HEK293 (cell line): Measurements from ENCODE around the gene MLLT11.

Experiments
- CTCF ChIP-seq: fragments of 450-650 bp; formaldehyde crosslinking; IDR thresholded peaks from 2 replicates; pipeline ENCODE4 v1.5.1; 2016; ENCODE audit warnings: missing biosample characterization, missing genetic modification characterization
- HIC1 ChIP-seq: fragments of 450-650 bp; formaldehyde crosslinking; IDR thresholded peaks from 2 replicates; pipeline ENCODE4 v1.5.1; 2016; ENCODE audit warnings: missing biosample characterization, missing genetic modification characterization
- PRDM2 ChIP-seq: fragments of 450-650 bp; formaldehyde crosslinking; IDR thresholded peaks from 2 replicates; pipeline ENCODE4 v1.5.1; 2016; ENCODE audit warnings: missing biosample characterization, missing genetic modification characterization, borderline replicate concordance
- YY1 ChIP-seq: fragments of 450-650 bp; formaldehyde crosslinking; IDR thresholded peaks from 2 replicates; pipeline ENCODE4 v1.5.1; 2018; ENCODE audit warnings: missing biosample characterization, missing genetic modification characterization
- ZBTB1 ChIP-seq: fragments of 450-650 bp; formaldehyde crosslinking; IDR thresholded peaks from 2 replicates; pipeline ENCODE4 v1.5.1; 2016; ENCODE audit warnings: missing biosample characterization, missing genetic modification characterization
- ZBTB20 ChIP-seq: fragments of 450-650 bp; formaldehyde crosslinking; IDR thresholded peaks from 2 replicates; pipeline ENCODE4 v1.5.1; 2016; ENCODE audit warnings: missing biosample characterization, missing genetic modification characterization
- ZNF169 ChIP-seq: fragments of 450-650 bp; formaldehyde crosslinking; IDR thresholded peaks from 2 replicates; pipeline ENCODE4 v1.5.1; 2016; ENCODE audit warnings: missing biosample characterization, missing genetic modification characterization
- ZNF274 ChIP-seq, 2 experiments: fragments of 200-500 bp in 1 of 2; fragments of 450-650 bp in 1 of 2; sonication (Bioruptor generic) in 1 of 2; formaldehyde crosslinking in 1 of 2; IDR thresholded peaks; 2 replicates each; pipeline versions ENCODE4 v1.5.1 to v1.6.1; 2014 to 2016; ENCODE audit warnings: borderline replicate concordance in 1 of 2, inconsistent platforms in 1 of 2, low read length in 1 of 2, missing biosample characterization in 1 of 2, missing genetic modification characterization in 1 of 2
- ZNF555 ChIP-seq: fragments of 450-650 bp; formaldehyde crosslinking; conservative IDR thresholded peaks from 2 replicates; pipeline ENCODE4 v1.5.1; 2017; ENCODE audit warnings: missing biosample characterization, mild to moderate bottlenecking, missing genetic modification characterization, inconsistent platforms

- no peak for TF ChIP-seq ZBTB20
- no peak for TF ChIP-seq CTCF (tag by site-specific recombination)
- no peak for TF ChIP-seq ZNF169 (tag by site-specific recombination)
- no peak for TF ChIP-seq YY1 (tag by site-specific recombination)
- no peak for TF ChIP-seq ZBTB1 (tag by site-specific recombination)
- no peak for TF ChIP-seq PRDM2 (tag by site-specific recombination)
- no peak for TF ChIP-seq ZNF274 (IDR thresholded peaks at IDR 0.05; ENCODE audit: low read length)
- TF ChIP-seq ZNF274 (tag by site-specific recombination; IDR thresholded peaks at IDR 0.05; ENCODE audit: borderline replicate concordance): no peak
- TF ChIP-seq HIC1: no peak
- no peak for TF ChIP-seq ZNF555 (tag by site-specific recombination)
Measured at GRCh38 chr1:151012684-151013471, 47.3 kb upstream of the MLLT11 start.
